Neural progenitor cell (in vitro differentiated cells): Measurements from ENCODE around the gene RBM33.

ENCODE experiments used
- CTCF ChIP-seq: fragments of 200-600 bp; sonication (generic); IDR thresholded peaks from 2 replicates; pipeline ENCODE4 v1.5.1; 2017; ENCODE audit warnings: antibody characterized with exemption, mild to moderate bottlenecking
- EZH2 ChIP-seq: fragments of 200-600 bp; sonication (generic); IDR thresholded peaks from 2 replicates; pipeline ENCODE4 v1.6.1; 2017; ENCODE audit warnings: antibody characterized with exemption, mild to moderate bottlenecking, moderate library complexity

GRCh38 chr7:155610633-155611193 is 33.7 kb upstream of the RBM33 start:
- no peak for TF ChIP-seq CTCF
- no peak for TF ChIP-seq EZH2
